GM18951 (cell line): ENCODE data around the gene PRG2.
"Not testable (repeated sequence)": the region's sequence is repeated elsewhere in the genome, so short reads cannot be mapped to it uniquely, and the experiment has no call there.

Experiments
- POLR2A ChIP-seq: IDR thresholded peaks from 4 replicates; pipeline ENCODE4 v1.6.1; 2011; ENCODE audit warnings: mild to moderate bottlenecking; ENCODE audit not compliant: insufficient read length, insufficient read depth; ENCODE audit errors: extremely low read depth
- in situ Hi-C: fragments of 300-500 bp; cut with MboI; formaldehyde crosslinking; loops from one replicate; pipeline ENCODE4 v1.12.0; 2022; ENCODE audit warnings: low sequenced_read_pairs, mixed read lengths, inconsistent platforms; ENCODE audit not compliant: unreplicated experiment

Gene PRG2

DNA sequence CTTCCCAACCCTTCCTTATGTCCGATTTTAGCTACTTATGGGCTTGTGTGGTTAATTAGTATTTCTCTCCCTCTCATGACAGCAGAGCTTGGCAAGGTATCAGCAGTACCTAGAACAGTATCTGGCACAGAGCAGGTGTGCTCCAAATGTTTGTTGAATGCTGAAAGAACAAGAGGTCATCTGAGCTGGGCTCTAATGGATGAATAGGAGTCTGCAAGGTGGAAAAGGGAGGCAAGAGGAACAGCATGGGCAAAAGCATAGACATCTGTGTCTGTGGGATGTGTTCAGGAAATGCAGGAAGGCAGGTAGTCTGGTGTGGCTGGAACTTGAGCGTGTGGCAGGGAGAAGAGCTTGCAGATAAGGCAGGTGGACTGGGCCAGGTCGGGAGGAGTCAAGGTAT, 28.5 kb downstream of the PRG2 start:
- in situ Hi-C loops, result no loop called here
- TF ChIP-seq POLR2A, result no peak

- in situ Hi-C loops, result not testable (repeated sequence)
Observed at GRCh38 chr11:57361420-57361819, 29.0 kb downstream of the PRG2 start.

DNA sequence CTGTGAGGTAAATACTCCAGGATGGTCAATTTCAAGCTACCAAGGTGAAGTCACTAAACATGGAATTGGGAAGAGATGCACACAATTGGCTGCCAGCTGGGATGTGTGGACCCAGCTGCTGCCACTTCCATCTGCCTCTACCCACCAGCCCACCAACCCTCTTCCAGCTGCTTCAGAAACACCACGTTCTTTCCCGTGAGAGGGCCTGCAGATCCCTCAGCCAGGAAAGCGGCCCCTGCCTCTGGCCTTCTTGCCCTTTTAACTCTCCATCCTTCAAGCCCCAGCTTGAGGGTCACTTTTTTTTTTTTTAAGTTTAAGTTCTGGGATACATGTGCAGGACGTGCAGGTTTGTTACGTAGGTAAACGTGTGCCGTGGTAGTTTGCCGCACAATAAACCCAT, 29.5 kb downstream of the PRG2 start:
- in situ Hi-C loops, result no loop called here
- TF ChIP-seq POLR2A, result no peak

DNA sequence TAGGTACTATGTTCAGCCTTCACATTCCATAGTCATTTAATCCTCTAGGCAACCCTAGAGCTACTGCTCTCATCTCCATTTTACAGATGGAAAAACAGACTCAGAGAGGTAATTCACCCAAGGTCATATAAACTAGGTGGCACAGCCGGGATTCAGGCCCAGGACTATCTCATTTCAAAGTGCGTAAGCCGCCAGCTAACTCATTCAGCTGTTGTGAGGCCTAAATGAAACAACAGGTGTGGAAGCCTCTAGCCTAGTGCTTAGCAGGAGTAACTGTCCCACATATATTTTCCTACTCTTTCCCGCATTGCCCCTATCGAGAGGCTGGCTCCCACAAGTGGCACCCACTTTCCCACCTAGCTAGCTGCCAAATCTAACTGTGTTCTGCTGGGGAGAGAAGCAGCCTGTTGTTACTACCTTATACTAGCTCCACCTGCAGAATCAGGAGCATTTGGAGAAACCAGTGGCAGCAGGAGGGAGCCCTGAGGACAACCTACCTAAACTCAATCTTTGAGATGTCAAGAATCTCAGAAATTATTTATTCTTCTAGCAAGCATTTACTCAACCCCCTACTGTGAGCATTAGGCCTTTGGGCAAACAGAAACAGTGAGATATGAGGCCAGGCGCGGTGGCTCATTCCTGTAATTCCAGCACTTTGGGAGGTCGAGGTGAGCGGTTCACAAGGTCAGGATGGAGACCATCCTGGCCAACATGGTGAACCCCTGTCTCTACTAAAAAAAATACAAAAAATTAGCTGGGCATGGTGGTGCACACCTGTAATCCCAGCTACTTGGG, 30.4 kb downstream of the PRG2 start:
- in situ Hi-C loops, result no loop called here

DNA sequence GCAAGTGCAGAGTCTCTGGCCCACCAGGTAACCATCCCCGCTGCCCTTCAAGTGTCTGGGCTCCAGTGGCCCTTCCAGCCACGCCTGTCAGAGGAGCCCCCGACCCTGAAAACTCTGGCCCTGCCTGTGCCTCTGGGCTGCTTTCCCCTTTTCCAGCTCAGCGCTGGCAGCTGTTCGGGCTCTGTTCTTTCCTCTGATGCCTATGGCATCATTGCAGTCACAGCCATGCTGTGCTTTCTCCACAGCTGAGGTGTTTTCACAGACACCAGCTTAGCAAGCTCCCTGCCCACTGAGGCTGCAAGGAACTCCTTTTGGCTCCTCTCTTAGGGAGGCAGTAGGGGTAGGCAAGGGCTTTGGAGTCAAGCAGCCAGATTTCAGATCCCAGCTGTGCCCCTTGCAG, 31.1 kb downstream of the PRG2 start:
- no peak for TF ChIP-seq POLR2A
- in situ Hi-C loops, result no loop called here

More for the DNA sequence above, 30.4 kb downstream of the PRG2 start:
- TF ChIP-seq POLR2A, result no peak

GRCh38 chr11:57358991-57359390, 31.5 kb downstream of the PRG2 start:
- in situ Hi-C loops, result no loop called here

DNA sequence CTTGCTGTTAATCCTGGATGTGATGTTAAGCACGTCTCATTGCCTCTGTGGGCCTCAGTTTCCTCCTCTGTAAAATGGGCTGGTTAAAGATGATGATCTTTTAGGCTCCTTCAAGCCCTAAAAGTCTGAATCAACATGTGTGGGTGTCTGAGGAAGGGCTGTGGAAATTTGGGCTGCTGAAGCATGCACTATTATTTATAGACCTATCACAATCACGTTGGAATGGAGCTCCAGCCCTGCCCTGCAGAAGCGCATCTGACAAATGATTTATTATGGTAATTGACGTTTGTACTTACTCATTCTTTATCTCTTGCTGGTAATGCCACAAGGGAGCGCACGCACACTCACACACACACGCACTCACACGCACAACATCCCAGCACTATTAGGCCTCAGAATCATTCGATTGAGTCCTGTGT, 31.9 kb downstream of the PRG2 start:
- TF ChIP-seq POLR2A, result no peak
- in situ Hi-C loops, result no loop called here

More at GRCh38 chr11:57358991-57359390, 31.5 kb downstream of the PRG2 start:
- no peak for TF ChIP-seq POLR2A

GRCh38 chr11:57357856-57358255, 32.6 kb downstream of the PRG2 start:
- TF ChIP-seq POLR2A, result no peak
- in situ Hi-C loops, result no loop called here

DNA sequence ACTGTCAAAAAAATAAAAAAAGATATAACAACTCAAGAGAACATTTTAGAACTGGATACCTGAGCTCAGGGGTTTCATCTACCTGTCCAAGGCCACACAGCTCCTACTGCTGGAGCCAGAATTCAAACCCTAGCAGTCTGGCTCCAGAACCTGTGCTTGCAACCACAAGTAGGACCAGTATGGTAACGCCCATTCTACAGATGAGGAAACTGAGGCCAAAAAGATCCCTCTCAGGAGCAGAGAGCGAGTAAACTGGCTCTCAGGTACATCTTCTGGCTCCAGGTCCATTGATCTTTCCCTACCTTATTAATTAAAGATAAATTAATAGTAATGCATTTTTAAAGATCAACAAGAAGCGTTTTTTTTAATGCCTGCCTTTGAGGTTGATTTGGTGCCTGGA, 33.1 kb downstream of the PRG2 start:
- in situ Hi-C loops, result no loop called here
- TF ChIP-seq POLR2A, result no peak

DNA sequence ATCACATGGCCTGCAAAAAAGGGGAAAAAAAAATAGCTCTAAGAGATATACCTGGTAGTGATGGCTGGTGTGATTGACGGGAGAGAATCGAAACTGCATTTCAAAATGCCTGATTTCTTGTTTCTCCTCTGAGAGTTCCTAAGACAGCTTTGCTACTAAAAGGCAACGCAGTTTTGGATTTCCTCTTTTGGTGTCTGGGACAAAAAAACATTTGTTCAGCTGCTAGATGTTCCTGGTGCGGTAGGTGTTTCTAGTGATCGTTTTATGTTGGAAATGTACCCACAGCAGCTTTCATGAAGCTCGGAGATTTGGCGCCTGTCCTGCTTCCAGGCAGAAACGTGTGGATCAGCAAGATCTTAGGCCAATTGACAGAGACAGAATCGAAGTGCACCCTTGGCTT, 34.2 kb downstream of the PRG2 start:
- in situ Hi-C loops, result no loop called here

GRCh38 chr11:57354699-57355098, 35.8 kb downstream of the PRG2 start:
- in situ Hi-C loops, result no loop called here
- no peak for TF ChIP-seq POLR2A

More for the DNA sequence above, 34.2 kb downstream of the PRG2 start:
- TF ChIP-seq POLR2A, result no peak

DNA sequence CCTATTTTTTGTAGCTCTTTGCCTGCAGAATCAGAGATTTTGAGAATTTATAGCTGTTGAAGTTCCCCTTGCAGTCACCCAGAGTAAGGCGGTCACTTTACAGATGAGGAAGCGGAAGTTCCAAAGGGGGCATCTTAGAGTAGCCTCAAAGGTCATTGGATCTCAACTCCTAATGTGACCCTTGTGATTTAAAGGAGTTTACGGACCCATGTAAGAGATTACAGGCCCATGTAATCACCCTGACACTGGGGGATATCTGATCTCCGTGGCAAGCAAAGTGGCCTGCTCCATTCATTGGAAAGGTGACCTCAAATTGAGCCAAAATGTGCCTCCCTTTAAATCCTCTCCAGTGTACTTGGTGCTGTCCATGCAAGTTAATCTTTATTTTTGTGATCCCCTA, 36.6 kb downstream of the PRG2 start:
- in situ Hi-C loops, result no loop called here
- no peak for TF ChIP-seq POLR2A

- in situ Hi-C loops, result no loop called here
Observed at GRCh38 chr11:57353446-57353845, 37.0 kb downstream of the PRG2 start.

GRCh38 chr11:57353036-57353435, 37.4 kb downstream of the PRG2 start:
- in situ Hi-C loops, result no loop called here
- no peak for TF ChIP-seq POLR2A

More at GRCh38 chr11:57353446-57353845, 37.0 kb downstream of the PRG2 start:
- TF ChIP-seq POLR2A, result no peak

DNA sequence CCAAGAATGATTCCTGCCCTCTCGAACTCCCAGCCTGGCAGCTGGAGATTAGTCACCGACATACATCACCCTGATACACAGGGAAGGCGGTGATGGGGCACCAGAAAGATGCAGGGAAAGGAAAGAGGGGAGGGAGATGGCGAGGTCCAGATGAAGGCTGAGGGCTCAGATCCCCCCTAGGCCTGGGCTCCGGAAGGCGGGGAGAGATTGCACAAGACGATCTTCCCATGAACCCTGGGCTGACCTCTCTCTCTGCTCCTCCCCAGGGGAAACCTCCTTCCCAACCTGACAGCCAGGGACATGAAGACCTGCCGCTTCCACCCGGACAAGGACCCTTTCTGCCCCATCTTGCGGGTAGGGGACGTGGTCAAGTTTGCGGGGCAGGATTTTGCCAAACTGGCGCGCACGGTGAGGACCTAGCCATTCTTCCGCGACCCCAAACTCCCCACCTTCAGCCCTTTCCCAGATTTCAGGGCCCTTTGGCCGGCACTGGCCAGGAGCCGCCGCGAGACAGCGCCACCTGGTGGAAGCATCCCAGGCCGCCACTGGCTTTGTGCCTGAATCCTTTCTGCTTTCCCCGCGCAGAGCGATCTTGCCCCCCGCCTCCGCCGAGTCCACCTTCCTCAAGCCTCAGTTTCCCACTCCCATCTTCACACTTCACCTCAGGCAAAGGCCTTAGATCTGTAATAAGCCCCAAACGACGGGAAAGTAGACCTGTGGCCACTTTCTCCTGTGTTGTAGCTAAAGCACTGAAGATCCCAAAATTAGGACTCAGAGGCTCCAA, 40.8 kb downstream of the PRG2 start:
- in situ Hi-C loops, result no loop called here
- TF ChIP-seq POLR2A, result no peak
